Measurements from ENCODE around the gene FBXL16. TPM values are rescaled to one million over a fixed set of nuclear protein-coding genes. Genes with fewer than 3 reads are reported as not detected.
"Not testable (repeated sequence)": the region's sequence is repeated elsewhere in the genome, so short reads cannot be mapped to it uniquely, and the experiment has no call there.

Gene FBXL16
- total and polyA plus RNA-seq, 3 experiments from 2014 or later, result 7.6 to 16.9 (median 11.1) TPM

GRCh38 chr16:715477-716199 is 10.0 kb upstream of the FBXL16 start:
- Mint-ChIP-seq H3K4me1 (peaks cover 15 to 32% (median 23%) of the 10 kb centered on the region in 3 donors), H3K27ac (peak overlapping the region in 1 of 8 donors; percentile 30), H3K27me3 (peaks cover 0 to 7% of the 10 kb centered on the region in 2 donors), H3K9me3 (no peaks in the 10 kb centered on the region), H3K4me3 (peak overlapping the region; percentile 30 to 88 (median 58)), H3K36me3 (no peaks in the 10 kb centered on the region)
- ChIA-PET CTCF (interaction anchor here (0.6 to 22.8 kb wide), 5 partner anchors 7 to 314 kb away, joined by 3 to 332 read pairs (median 59); partner anchors contain the start of genes ANTKMT, CCDC78, CHTF18 and CIAO3), POLR2A (interaction anchor here (0.8 to 5.9 kb wide), 9 partner anchors 11 to 73 kb away, joined by 3 to 53 read pairs (median 5); partner anchors contain the start of genes CCDC78, CHTF18, CIAO3 and HAGHL)
- Histone ChIP-seq H3K36me3 (ENCODE audit: insufficient read depth, low read length) (no peaks in the 10 kb centered on the region), H3K9me3 (ENCODE audit: low read length) (no peaks in the 10 kb centered on the region), H3K4me3 (ENCODE audit: low read length) (no peak overlapping the region), H3K27me3 (ENCODE audit: insufficient read depth, low read length, poor library complexity, severe bottlenecking) (peaks cover 5% of the 10 kb centered on the region), H3K4me1 (ENCODE audit: insufficient read depth, low read length) (peaks cover 22% of the 10 kb centered on the region), H3K27ac (ENCODE audit: low read depth, low read length) (no peak overlapping the region)
- DNase-seq, result no peak

GRCh38 chr16:714558-715476 is 9.2 kb upstream of the FBXL16 start, which contains the start of gene METRN:
METRN (plus strand) TSS chr16:715118; CDS start chr16:715290, 172 bp downstream.
- Mint-ChIP-seq H3K4me3 (peak within 1 kb of the TSS; percentile 56 to 88 (median 58)), H3K4me1 (peaks cover 11 to 25% (median 16%) of the 10 kb centered on the region in 3 donors), H3K36me3 (no peaks in the 10 kb centered on the region), H3K27me3 (peaks cover 0 to 13% of the 10 kb centered on the region in 2 donors), H3K27ac (peak within 1 kb of the TSS in 1 of 8 donors; percentile 54), H3K9me3 (no peaks in the 10 kb centered on the region)
- CTCF ChIA-PET, result interaction anchor here (5.6 to 22.8 kb wide), 3 partner anchors 8 to 71 kb away, joined by 59 to 332 read pairs (median 108); partner anchors contain the start of genes ANTKMT, CCDC78, CHTF18 and CIAO3
- DNase-seq, result peak; percentile 84 to 90 (median 88)
- Histone ChIP-seq H3K27me3 (ENCODE audit: insufficient read depth, low read length, poor library complexity, severe bottlenecking) (peaks cover 13% of the 10 kb centered on the region), H3K27ac (ENCODE audit: low read depth, low read length) (no peak within 1 kb of the TSS), H3K4me3 (ENCODE audit: low read length) (no peak within 1 kb of the TSS), H3K9me3 (ENCODE audit: low read length) (no peaks in the 10 kb centered on the region), H3K4me1 (ENCODE audit: insufficient read depth, low read length) (peaks cover 14% of the 10 kb centered on the region), H3K36me3 (ENCODE audit: insufficient read depth, low read length) (no peaks in the 10 kb centered on the region)
- POLR2A ChIA-PET, result interaction anchor here (0.6 to 5.9 kb wide), 7 partner anchors 11 to 74 kb away, joined by 3 to 53 read pairs (median 5); partner anchors contain the start of genes CCDC78, CHTF18, CIAO3 and HAGHL

GRCh38 chr16:714079-714478 is 8.5 kb upstream of the FBXL16 start:
- H3K27ac ChIP-seq (ENCODE audit: low read depth, low read length), result no peak overlapping the region
- Mint-ChIP-seq H3K9me3 (no peaks in the 10 kb centered on the region), H3K4me1 (peaks cover 6 to 18% (median 9%) of the 10 kb centered on the region in 3 donors), H3K27ac (peak overlapping the region in 1 of 8 donors; percentile 54), H3K36me3 (no peaks in the 10 kb centered on the region), H3K4me3 (peak overlapping the region in 6 of 7 donors; percentile 29 to 83 (median 42)), H3K27me3 (peaks cover 2 to 20% of the 10 kb centered on the region in 2 donors)
- H3K4me1 ChIP-seq (ENCODE audit: insufficient read depth, low read length), result peaks cover 7% of the 10 kb centered on the region
- ChIA-PET POLR2A (interaction anchor here (0.6 to 5.9 kb wide), 5 partner anchors 12 to 74 kb away, joined by 3 to 53 read pairs (median 5); partner anchors contain the start of genes CCDC78, CHTF18, HAGHL and RPUSD1), CTCF (interaction anchor here (0.9 to 22.8 kb wide), 4 partner anchors 9 to 71 kb away, joined by 3 to 332 read pairs (median 84); partner anchors contain the start of genes ANTKMT, CCDC78, CHTF18 and CIAO3)
- H3K9me3 ChIP-seq (ENCODE audit: low read length), result no peaks in the 10 kb centered on the region
- no peak overlapping the region for H3K4me3 ChIP-seq (ENCODE audit: low read length)
- no peak for DNase-seq
- H3K27me3 ChIP-seq (ENCODE audit: insufficient read depth, low read length, poor library complexity, severe bottlenecking), result peaks cover 20% of the 10 kb centered on the region
- no peaks in the 10 kb centered on the region for H3K36me3 ChIP-seq (ENCODE audit: insufficient read depth, low read length)

DNA sequence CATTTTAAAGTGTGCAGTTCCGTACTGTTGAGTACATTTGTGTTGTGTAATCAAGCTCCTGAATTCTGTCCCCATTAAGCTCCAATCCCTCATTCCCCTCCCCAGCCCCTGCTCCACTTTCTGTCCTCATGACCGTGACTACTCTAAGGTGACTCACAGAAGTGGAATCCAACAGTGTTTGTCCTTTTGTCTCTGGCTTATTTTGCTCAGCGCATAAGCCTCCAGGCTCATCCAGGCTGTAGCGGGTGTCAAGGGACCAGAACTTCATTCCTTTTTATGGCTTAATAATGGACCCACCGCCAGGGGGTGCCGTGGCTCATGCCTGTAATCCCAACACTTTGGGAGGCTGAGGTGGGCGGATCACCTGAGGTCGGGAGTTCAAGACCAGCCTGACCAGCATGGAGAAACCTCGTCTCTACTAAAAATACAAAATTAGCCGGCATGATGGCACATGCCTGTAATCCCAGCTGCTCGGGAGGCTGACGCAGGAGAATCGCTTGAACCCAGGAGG is 7.2 kb upstream of the FBXL16 start:
- not testable (repeated sequence) for H3K9me3 Mint-ChIP-seq; H3K4me1 ChIP-seq (ENCODE audit: insufficient read depth, low read length); H3K4me3 ChIP-seq (ENCODE audit: low read length); H3K36me3 Mint-ChIP-seq; H3K27ac ChIP-seq (ENCODE audit: low read depth, low read length); H3K36me3 ChIP-seq (ENCODE audit: insufficient read depth, low read length); H3K9me3 ChIP-seq (ENCODE audit: low read length)
- peaks cover 33% of the 10 kb centered on the region for H3K27me3 ChIP-seq (ENCODE audit: insufficient read depth, low read length, poor library complexity, severe bottlenecking)
- peak in 2 of 5 donors; percentile 30 to 38 for DNase-seq
- ChIA-PET CTCF (interaction anchor here (0.7 to 22.8 kb wide), 14 partner anchors 10 to 387 kb away, joined by 3 to 332 read pairs (median 4); partner anchors contain the start of genes ANTKMT, CCDC78, CHTF18 and CIAO3), POLR2A (interaction anchor here (0.7 to 5.9 kb wide), 3 partner anchors 13 to 72 kb away, joined by 3 to 53 read pairs (median 3); partner anchors contain the start of genes CCDC78 and HAGHL)
- Mint-ChIP-seq H3K27me3 (peaks cover 14 to 33% of the 10 kb centered on the region in 2 donors), H3K27ac (peak overlapping the region in 1 of 8 donors; percentile 54), H3K4me3 (peak overlapping the region in 2 of 7 donors; percentile 26 to 65), H3K4me1 (peaks cover 3 to 12% (median 4%) of the 10 kb centered on the region in 3 donors)

GRCh38 chr16:711548-712320 is 6.1 kb upstream of the FBXL16 start:
- Mint-ChIP-seq H3K27ac (no peak overlapping the region), H3K9me3 (no peaks in the 10 kb centered on the region), H3K36me3 (no peaks in the 10 kb centered on the region), H3K4me3 (peak overlapping the region in 1 of 7 donors; percentile 22), H3K4me1 (peaks cover 3 to 15% (median 4%) of the 10 kb centered on the region in 3 donors), H3K27me3 (peaks cover 20 to 41% of the 10 kb centered on the region in 2 donors)
- POLR2A ChIA-PET, result interaction anchor here (0.7 to 0.9 kb wide), 2 partner anchors 16 to 74 kb away, joined by 3 read pairs; no protein-coding TSS in a partner anchor
- H3K27ac ChIP-seq (ENCODE audit: low read depth, low read length), result no peak overlapping the region
- CTCF ChIA-PET, result interaction anchor here (0.7 to 22.8 kb wide), 15 partner anchors 8 to 388 kb away, joined by 3 to 332 read pairs (median 4); partner anchors contain the start of genes ANTKMT, CCDC78, CHTF18 and CIAO3
- peak; percentile 72 to 83 (median 76) for DNase-seq
- no peaks in the 10 kb centered on the region for H3K36me3 ChIP-seq (ENCODE audit: insufficient read depth, low read length)
- no peaks in the 10 kb centered on the region for H3K9me3 ChIP-seq (ENCODE audit: low read length)
- H3K4me1 ChIP-seq (ENCODE audit: insufficient read depth, low read length), result peaks cover 4% of the 10 kb centered on the region
- no peak overlapping the region for H3K4me3 ChIP-seq (ENCODE audit: low read length)
- peaks cover 40% of the 10 kb centered on the region for H3K27me3 ChIP-seq (ENCODE audit: insufficient read depth, low read length, poor library complexity, severe bottlenecking)

- Mint-ChIP-seq H3K4me1 (peaks cover 1 to 17% (median 4%) of the 10 kb centered on the region in 3 donors), H3K36me3 (no peaks in the 10 kb centered on the region), H3K27ac (no peak overlapping the region), H3K27me3 (peaks cover 25 to 46% of the 10 kb centered on the region in 2 donors), H3K9me3 (no peaks in the 10 kb centered on the region), H3K4me3 (no peak overlapping the region)
- no peaks in the 10 kb centered on the region for H3K36me3 ChIP-seq (ENCODE audit: insufficient read depth, low read length)
- H3K27me3 ChIP-seq (ENCODE audit: insufficient read depth, low read length, poor library complexity, severe bottlenecking), result peaks cover 40% of the 10 kb centered on the region
- ChIA-PET POLR2A (no interaction called here), CTCF (interaction anchor here (1.2 to 22.8 kb wide), 5 partner anchors 10 to 74 kb away, joined by 3 to 332 read pairs (median 8); partner anchors contain the start of genes ANTKMT, CCDC78, CHTF18 and CIAO3)
- no peaks in the 10 kb centered on the region for H3K9me3 ChIP-seq (ENCODE audit: low read length)
- no peak overlapping the region for H3K27ac ChIP-seq (ENCODE audit: low read depth, low read length)
- DNase-seq, result no peak
- H3K4me3 ChIP-seq (ENCODE audit: low read length), result no peak overlapping the region
- peaks cover 4% of the 10 kb centered on the region for H3K4me1 ChIP-seq (ENCODE audit: insufficient read depth, low read length)
Measured at GRCh38 chr16:711084-711483, 5.5 kb upstream of the FBXL16 start.

All from CD8-positive, alpha-beta memory T cell (primary cell).